NCI-H524 (cell line): ENCODE measurements around the gene GMDS.
A peak's percentile ranks its signal among the peaks of the same experiment; 100 is the strongest.
"Not testable (repeated sequence)": the region's sequence is repeated elsewhere in the genome, so short reads cannot be mapped to it uniquely, and the experiment has no call there.

Experiments used
- DNase-seq, 2 experiments: peaks; one replicate each; lab custom pipeline; 2025; lab: John Stamatoyannopoulos, UW

The GMDS gene

DNA sequence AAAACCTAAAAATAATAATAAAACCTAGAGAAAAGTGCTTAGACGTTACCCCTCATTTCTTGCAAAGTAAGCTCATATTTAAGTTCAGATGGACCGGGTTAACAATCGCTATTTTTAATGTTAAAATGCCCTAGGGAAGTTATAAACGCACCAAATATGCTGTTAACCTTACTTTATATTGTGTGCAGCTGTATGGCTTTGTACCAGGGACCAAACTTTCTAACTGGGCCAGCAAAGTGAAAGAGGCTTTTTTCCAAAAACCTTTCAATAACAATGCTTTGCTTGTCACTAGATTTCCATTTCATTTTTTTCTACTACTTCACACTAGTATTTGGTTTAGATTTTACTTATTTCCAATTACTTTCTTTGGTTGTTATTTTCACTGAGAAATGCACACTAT is 387.2 kb downstream of the GMDS start:
- no peak for DNase-seq

DNA sequence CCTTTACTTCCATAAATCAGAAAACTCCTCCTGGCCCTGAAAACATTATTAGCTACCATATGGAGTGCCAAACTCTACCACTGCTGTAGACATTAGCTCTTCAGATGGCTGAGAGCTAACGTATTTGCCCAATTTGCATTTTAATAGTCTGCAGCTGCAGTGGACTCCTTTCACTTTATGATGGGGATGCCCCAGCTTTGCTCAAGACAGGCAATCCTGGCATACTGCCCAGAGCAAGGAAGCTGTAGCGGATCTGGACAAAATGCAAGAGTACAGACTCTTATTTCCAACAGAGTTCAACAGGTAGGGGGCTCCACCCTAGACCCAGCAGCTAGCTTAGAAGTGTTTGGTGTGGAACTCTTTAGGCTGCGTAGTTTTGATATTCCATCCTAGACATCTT is 389.0 kb downstream of the GMDS start:
- DNase-seq: peak; percentile 86 to 96

DNA sequence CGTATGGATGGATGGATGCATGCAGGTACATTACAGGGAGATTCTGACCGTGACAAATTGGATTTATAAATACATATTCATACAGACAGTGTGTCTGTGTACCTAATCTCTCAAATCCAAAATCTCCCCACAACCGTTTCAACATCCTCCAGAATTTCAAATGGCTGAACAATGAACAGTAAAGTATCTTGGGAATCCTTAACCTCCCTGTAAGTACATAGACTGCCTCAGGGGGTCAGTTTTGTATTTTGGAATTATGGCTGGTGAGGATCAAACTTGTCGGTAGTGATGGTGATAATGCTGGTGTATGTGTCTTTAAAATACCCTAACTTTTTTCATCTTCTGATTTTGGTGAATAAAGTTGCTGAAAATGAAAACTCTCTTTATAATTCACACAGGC is 389.5 kb downstream of the GMDS start:
- DNase-seq: peak in 1 of 2 experiments; percentile 51

DNA sequence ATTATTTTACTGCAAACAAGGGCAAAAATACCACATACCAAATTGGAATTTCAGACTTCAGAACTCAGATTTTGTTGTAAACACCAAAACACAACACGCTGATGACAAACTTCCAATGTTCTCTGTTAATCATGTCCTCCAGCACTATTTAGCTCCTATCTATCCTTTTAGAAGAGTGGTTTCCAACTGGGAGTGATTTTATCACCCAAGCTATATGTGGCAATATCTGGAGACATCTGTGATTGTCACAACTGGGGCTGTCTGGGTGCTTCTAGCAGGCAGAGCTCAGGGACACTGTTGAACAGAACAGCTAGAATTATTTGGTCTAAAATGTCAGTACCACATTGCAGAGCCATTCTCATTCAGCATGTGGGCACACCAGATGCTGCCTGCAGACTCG is 391.1 kb downstream of the GMDS start:
- no peak for DNase-seq

DNA sequence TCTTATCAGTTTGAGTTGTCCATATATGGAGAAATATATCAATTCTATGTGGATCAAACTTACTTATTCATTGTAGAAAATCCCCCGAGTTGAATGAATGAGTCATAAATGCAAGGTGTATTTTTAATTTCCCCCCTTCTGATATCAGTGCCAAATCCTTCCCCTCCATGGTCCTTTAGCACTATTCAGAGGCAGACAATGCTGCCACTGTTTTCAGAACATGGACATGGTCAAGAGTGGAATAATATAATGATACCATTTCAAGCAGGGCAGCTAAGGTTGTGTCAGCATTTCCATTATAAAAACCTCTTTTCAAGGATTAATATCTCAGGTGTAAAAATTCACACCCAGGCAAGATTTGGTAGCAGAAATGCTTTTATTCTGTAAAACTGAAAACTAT is 391.6 kb downstream of the GMDS start:
- no peak for DNase-seq

DNA sequence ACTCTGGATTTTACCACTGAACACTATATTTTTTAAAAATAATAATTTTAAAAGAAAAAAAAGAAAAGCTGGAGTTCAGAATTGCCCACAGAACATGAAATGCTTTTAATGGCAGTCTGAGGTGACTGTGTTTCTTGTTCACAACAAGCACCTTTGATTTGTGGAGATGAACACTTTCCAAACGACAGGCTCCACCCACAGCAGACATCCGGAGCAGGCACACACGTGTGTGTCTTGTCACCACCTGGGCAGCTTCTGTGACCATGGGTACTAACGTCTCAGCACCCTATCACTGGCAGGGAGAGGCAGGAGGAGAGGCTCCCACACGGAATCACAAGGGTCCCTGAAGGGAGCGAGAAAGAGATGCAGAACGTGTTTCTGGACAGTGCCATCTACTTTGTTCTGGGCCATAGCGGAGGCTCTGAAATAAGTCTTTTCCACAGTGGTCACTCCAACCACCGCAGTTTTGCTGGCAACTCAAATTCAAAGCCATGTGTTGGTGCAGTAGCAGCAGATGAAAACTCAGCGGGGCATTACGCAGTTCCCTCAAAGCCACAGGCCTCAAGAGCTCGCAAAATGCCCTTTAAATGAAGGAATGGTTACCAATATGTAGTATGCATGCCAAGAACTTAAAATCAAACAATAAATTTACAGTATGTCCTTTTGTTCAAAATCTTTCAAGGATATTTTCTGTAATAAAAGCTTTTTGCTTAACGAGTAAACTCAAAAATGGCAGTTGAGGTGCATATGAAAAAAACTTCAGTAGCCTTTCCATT is 393.5 kb downstream of the GMDS start:
- no peak for DNase-seq

DNA sequence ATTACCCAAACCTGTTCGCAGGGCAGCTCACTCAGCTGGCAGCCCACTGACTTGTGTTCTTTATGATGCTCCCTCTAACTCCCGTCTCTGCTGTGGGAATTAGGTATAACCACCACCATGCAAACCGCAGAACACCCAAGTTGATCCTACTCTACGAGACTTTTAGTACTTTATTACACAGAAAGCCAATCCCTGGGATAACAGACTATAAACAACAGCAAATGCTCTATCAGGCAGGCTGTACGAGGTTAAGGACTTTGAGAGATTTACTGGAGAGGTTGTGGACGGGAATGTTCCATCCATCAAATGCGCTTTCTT is 394.6 kb downstream of the GMDS start:
- no peak for DNase-seq

DNA sequence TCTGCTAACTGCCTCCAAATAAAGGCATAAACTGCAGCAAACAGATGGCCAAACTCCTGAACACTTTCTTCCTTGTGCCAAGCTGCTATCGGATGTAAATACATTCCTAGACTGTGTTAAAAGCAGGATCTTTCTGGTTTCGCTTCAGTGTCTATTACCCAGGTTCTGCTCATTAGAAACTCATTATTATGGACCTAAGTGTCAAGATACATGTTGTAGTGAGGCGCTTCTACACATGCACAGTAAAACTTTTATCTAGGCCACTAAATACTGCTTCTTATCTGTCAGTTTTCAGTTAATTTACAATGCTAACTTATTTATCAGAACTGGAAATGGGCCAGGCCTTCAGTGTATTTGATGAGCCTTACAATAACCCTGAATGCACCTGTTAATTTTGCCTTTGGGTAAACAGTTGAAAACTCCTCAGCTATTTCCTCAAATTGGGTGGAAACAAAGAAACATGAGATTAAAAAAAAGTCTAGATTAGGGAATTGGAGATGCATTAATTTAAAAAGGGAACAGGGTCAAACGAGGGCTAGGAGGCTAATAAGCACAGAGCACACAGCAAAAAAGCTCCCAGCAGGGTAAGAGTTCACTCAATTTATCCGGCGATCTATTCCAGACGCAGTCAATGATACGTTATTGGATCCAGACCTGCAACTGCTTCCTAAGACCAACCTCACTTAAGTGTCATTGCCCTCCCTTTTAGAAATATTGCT is 395.1 kb downstream of the GMDS start:
- peak in 1 of 2 experiments; percentile 56 for DNase-seq

DNA sequence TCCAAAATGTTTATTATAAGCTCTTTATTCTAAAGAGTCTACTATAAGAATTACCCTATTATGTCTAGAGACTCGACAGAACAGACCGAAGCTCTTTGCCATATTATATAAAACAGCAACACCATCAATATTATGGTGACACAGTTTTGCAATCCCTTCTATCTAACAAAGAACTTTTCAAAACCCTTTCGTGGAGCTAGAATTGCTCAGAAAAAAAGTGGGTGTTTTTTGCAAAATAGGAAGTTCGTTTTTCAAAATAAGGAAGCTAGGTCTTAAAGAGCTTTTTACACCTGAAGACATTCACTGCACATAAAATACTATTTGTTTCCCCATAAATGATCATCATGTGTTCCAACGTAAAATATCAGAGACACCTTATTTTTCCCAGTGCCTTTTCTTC is 395.7 kb downstream of the GMDS start:
- DNase-seq: no peak

DNA sequence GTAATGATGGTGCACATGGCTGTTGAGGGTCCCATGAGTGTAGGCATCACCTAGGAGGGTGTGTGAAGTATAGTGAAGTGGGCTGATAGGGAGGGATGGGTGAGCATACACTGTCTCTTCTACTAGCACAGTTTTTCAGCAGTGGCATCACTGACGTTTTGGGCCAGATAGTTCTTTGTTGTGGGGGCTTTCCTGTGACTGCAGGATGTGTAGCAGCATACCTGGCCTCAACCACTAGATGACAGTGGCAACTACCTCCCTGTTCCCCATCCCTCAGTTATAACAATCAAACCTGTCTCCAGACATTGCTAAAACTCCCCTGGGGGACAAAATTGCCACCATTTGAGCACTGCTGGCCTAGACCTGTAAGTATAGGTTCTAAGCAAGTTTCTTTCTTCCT is 396.7 kb downstream of the GMDS start:
- DNase-seq: no peak

DNA sequence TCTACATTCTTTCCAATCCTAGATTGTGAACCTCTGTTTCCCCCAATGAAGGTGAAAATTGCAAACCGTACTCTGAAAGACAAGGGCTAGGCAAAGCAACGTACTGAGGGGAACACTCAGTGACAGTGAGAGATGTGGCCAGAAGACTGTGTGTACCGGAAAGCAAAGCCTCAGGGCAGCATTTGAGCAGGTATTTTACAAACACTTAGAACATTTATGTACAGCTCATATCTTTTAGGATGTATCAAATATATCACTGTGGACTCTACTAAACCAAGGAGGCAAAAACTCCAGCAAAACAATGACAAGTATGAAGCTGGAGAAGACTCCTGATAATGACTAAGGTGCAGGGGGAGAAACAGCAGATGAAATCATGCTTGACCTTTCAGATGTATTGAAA is 398.8 kb downstream of the GMDS start:
- no peak for DNase-seq

DNA sequence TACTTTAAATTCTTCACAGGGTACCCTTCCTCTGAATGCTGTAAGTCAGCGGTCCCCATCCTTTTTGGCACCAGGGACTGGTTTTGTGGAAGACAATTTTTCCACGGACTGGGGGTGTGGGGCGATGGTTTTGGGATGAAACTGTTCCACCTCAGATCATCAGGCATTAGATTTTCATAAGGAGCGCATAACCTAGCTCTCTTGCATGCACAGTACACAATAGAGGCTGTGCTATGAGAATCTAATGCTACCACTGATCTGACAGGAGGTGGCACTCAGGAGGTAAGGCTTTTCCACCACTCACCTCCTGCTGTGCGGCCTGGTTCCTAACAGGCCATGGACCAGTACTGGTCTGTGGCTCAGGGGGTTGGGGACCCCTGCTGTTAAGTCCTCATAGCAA is 399.9 kb downstream of the GMDS start:
- not testable (repeated sequence) for DNase-seq

DNA sequence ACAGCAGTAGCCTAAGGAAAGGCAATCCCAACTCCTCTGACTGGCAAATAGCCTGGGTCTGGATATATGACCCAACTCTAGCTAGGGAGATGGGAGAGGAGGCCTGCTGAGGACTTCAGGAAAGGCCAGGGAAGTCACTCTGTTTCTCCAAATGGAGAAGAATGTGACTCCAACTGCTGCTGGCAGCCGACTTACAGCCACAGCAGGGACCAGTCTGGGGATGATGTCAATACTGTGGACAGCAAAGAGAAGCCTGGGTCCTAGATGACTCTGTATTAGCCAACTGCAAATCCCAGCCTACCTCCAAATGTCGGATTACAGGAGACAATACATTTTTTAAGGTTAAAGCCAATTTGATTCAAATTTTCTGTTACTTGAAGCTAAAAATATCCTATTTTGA is 403.1 kb downstream of the GMDS start:
- DNase-seq: no peak

DNA sequence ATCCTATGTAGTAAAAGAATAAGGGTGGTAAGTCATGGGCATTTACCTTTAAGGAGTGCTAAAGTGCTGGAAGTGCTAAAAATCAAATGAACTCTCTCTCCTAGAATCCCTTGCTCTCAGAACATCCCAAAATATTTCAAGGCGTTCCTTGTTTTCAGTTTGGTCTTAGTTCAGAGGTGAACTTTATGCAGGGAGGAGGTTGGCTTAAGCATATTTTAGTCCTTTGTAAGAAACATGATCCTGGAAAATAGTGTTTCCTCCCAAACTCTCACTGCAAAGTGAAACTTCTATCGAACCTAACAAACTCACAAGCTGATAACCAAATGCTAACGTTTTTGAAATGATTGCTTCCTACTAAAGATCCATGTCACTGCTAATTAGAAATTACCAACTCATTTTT is 404.3 kb downstream of the GMDS start:
- DNase-seq: no peak

DNA sequence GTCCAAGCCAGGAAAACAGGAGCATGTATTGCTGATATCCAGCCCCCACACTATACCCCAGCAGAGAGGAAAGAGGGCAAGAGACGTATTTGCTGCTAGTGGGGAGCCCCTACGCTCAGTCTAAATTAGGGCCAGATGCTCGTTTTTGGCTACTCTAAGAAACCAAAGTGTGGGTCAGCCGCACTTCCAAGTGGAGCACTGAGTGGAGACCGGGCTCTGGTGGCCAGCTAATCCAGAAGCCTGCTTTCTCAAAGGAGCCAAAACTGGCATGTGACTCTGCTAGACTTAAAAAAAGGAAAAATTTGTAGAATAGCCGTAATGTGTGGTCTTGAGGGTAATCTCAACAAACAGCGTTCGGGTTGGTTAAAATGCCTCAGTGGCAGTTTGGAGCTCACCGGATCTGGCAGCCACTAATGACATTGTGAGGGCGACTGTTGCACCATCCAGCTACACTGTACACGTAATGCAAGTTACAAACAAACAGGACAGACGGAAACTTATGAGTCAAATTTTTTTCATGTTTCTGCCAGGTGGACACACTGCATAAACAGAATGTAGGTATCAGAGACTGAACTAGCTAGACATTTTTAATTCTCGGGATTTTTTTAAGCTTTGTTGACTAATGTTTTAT is 404.8 kb downstream of the GMDS start:
- DNase-seq: no peak

DNA sequence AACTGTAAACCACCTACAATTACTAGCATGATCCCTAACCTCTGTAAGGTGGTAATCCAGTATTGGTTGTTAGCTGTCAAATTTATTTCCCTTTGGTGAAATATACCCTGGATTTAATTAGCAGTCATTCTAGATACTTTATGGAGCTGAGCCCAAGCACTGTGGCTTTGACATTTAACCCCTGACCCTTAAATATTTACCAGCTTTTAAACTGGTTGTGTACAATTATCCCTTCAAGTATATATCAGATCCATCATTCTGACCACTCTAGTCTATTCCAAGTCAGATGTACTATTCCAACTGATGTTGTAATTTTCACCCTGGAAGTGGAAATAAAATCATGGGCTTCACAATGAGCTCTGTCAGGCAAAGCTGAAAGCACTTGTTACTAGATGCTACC is 406.0 kb downstream of the GMDS start:
- no peak for DNase-seq

DNA sequence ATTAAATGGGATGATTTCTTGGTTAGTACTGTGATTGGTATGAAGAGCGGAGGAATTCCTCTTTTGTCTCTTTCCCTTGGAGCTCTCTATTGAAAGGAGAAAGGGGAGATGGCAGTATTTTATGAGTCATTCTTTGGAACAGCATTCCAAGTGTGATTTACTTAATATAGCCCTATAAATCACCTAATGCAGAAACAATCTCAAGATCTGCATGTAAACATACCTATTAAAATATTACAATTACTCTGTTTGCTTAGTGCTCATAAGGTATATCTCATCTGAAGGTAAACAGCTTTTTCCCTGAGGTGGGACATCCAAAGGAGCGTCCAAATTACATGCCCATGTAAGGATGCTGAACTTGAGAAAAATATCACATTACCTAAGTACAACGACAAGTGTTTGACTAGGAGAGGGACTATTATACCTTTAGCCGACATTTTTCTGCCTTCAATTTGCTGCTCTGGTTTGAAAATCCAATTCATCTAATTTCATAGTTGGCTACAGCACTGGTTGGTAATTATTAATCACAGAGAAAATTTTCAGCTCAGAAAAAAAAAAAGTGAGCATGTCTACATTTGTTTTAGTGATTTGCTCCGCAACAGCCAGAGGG is 406.7 kb downstream of the GMDS start:
- no peak for DNase-seq

DNA sequence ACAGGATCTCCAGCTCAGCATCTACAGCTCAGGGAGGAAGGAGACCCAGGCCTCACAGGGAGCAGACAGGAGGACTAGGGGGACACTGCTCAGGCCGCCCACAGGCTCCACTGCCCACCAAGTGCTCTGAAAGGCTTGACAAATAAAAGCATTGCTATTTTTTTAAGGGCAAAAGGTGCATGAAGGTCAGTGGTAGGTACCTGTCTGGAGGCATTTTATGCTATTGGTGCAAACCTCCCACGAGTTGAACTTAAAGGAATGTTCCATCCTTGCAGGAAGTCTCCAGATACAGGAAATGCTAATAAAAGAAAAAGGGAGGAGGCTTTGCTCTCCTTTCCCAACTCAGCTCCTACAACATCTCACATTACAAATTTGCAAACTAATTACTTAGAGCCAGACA is 407.6 kb downstream of the GMDS start:
- no peak for DNase-seq

DNA sequence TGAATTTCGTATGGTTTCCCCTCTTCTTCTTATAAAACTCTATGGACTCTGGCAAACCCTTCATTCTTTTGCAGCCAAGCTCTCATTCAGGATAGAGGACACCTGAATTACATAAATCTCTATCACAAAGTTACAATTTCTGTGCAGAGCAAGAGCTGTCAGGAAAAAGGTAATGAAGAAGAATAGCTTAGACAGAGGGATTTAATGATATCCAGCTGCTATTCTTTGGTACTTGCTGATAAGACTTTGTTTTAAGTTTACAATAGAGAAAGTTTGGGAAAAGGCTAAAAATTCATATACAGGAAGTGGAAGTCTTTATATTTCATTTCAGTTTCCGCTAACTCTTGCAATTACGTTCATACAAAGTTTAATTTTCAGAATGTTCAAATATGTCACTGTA is 408.7 kb downstream of the GMDS start:
- DNase-seq: no peak

DNA sequence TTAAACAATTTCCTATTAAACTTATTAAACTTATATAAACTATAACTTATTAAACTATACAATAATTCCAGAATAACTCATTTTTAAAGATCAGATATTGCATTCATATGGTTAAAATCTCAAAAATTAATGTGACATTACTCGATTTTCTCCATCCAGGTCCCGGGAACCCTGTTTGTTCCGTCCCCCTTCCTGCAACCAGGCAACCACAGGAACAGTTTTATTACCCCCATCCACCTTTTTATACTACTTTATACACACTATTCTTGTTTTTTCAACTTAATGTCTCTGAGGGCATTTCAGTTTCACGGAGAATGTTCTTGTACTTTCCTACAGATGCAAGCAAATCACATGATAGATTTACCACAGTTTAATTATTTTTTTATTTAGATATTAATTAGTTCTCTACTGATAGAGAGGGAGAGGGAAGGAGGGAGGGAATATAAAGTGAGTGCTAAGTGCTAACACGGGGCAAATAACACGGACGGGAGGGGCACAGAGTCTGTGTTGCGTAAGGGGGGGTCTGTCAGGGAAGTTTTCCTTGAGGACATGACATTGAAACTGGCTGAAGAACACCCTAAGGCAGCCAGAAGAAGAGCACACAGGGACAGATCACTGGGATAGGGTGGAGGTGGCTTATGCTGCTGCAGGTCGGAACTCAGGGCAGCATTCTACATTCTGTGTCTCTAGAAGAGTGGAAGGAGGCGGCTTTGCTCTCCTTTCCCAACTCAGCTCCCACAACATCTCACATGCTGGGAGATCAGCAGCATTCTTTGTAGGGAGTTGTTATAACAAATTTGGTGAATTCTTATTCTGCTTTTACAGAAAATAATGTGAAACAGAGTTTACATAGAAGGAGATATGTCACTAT is 410.5 kb downstream of the GMDS start:
- no peak for DNase-seq

DNA sequence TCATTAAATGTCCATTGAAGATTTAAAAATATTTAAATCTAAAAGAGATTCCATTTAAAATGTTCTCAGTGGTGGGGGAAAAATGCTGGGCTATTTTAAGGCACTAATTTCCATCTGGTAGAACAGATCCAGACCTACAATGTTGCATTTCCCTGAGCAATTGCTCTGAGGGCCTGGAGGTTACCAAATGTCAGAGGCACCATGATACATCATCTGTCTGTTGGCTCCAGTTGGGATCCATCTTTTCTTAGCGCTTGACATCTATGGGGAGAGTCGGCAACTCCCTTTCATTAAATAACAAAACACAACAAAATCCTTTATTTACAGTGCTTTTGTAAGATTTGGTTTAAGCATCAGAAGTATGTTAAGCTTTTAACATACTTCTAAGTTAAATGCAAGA is 411.2 kb downstream of the GMDS start:
- DNase-seq: no peak
